Activated T-helper 1 cell treated with anti-CD3 and anti-CD28 coated beads, Interleukin-12 subunit alpha, Interleukin-12 subunit beta, Interleukin-2, Interleukin-4 antibody, amounts not matched to agents 30 ng/mL and 10 ng/mL and 1 ng/mL, durations not matched to agents 14 hours and 24 hours and 36 hours (primary cell): ENCODE measurements around the gene PKMYT1. TPM values are rescaled to one million over a fixed set of nuclear protein-coding genes. Genes with fewer than 3 reads are reported as not detected.

Source experiments
- DNase-seq: peaks from one replicate; pipeline ENCODE4 v3.0.0; 2021; ENCODE audit warnings: low spot score
- H3K27ac Mint-ChIP-seq: one replicate; pipeline ENCODE4 v1.8.0; 2021; ENCODE audit warnings: mild to moderate bottlenecking, mixed read lengths
- H3K27me3 Mint-ChIP-seq: one replicate; pipeline ENCODE4 v1.8.0; 2022; ENCODE audit warnings: mild to moderate bottlenecking, moderate library complexity, mixed read lengths; ENCODE audit not compliant: insufficient read depth
- H3K36me3 Mint-ChIP-seq: one replicate; pipeline ENCODE4 v1.8.0; 2021; ENCODE audit warnings: low read depth, mixed read lengths
- H3K4me1 Mint-ChIP-seq: one replicate; pipeline ENCODE4 v1.8.0; 2021; ENCODE audit warnings: low read depth, mixed read lengths
- H3K4me3 Mint-ChIP-seq: one replicate; pipeline ENCODE4 v1.8.0; 2021; ENCODE audit warnings: mild to moderate bottlenecking, moderate library complexity, mixed read lengths
- H3K9me3 Mint-ChIP-seq: one replicate; pipeline ENCODE4 v1.8.0; 2021; ENCODE audit warnings: mixed read lengths
- intact Hi-C: fragments of 100-400 bp; cut with micrococcal nuclease; formaldehyde crosslinking; loops from one replicate; pipeline ENCODE4 v1.15.1; 2024
- total RNA-seq: library from RNA; stranded (reverse); gene quantifications from 2 replicates; pipeline ENCODE4 v1.2.3, GENCODE V29; 2022

PKMYT1 gene
- total RNA-seq, 1 donor from 2014 or later = 151 TPM

GRCh38 chr16:2973605-2974318, 6.5 kb downstream of the PKMYT1 start:
- Mint-ChIP-seq H3K4me1 (peaks cover 10% of the 10 kb centered on the region), H3K27ac (no peak overlapping the region), H3K4me3 (no peak overlapping the region), H3K36me3 (peaks cover 11% of the 10 kb centered on the region), H3K27me3 (no peaks in the 10 kb centered on the region), H3K9me3 (no peaks in the 10 kb centered on the region)
- intact Hi-C loops = no loop called here
- DNase-seq = no peak

GRCh38 chr16:2973093-2973492, 7.2 kb downstream of the PKMYT1 start:
- Mint-ChIP-seq H3K4me3 (no peak overlapping the region), H3K9me3 (no peaks in the 10 kb centered on the region), H3K27ac (no peak overlapping the region), H3K36me3 (peaks cover 11% of the 10 kb centered on the region), H3K27me3 (peaks cover 5% of the 10 kb centered on the region), H3K4me1 (peaks cover 16% of the 10 kb centered on the region)
- DNase-seq = no peak
- intact Hi-C loops = no loop called here

DNA sequence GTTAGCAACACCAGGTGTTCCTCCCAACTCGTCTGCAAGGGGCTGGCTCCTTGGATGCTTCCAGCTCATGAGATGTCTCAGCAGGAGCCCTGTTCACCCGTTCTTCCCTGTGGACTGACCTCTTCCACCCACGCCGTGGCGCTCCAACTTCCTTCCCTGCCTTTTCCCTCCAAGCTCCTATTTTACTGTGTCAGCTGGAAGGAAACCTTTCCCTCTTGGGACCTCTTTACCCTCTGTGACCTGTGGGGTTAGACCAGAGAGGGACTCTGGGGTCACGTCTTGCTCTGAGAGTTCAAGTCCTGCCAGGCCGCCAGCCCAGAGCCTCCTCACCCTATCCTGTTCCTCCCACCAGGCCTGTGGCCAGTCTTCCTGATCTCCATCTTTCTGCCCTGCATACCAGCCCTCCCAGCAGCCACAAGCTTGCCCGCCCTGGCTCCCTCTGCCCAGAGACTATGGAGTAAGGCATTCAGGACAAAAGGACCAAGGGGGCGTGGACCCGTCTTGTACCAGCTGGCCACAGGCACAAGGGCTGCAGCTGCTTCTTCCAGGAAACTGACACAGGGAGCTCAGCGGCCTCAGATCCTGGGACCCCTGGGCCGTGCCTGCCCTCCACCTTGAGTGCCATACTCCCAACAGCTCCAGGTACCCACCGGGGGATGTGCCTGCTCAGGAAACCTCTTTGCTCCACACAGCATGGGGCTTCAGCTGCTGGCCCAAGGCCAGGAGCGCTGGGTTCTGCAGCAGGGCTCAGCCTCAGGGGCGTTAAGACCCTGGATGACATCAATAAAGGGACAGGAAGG, 8.1 kb downstream of the PKMYT1 start:
- DNase-seq = no peak
- no peak overlapping the region for H3K27ac Mint-ChIP-seq
- intact Hi-C loops = no loop called here
- H3K9me3 Mint-ChIP-seq = no peaks in the 10 kb centered on the region
- peaks cover 6% of the 10 kb centered on the region for H3K27me3 Mint-ChIP-seq
- peaks cover 17% of the 10 kb centered on the region for H3K4me1 Mint-ChIP-seq
- H3K36me3 Mint-ChIP-seq = peaks cover 11% of the 10 kb centered on the region
- H3K4me3 Mint-ChIP-seq = peak overlapping the region; percentile 11

DNA sequence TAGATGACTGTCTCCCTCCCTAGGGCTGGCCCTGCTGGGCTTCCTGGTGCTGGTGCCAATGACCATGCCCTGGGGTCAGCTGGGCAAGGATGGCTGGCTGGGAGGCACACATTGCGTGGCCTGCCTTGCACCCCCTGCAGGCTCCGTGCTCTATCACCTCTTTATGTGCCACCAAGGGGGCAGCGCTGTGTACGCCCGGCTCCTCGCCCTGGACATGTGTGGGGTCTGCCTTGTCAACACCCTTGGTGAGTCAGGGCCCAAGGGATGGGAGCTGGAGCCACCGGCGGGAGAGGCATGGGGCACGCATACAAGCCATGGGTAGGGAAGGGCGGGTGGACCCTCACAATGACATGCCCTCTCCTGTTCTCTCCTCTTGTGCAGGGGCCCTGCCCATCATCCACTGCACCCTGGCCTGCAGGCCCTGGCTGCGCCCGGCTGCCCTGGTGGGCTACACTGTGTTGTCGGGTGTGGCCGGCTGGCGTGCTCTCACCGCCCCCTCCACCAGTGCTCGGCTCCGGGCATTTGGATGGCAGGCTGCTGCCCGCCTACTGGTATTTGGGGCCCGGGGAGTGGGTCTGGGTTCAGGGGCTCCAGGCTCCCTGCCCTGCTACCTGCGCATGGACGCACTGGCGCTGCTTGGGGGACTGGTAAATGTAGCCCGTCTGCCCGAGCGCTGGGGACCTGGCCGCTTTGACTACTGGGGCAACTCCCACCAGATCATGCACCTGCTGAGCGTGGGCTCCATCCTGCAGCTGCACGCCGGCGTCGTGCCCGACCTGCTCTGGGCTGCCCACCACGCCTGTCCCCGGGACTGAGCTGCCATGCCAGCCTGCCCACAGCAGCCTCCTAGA, 8.9 kb downstream of the PKMYT1 start:
- no peak for DNase-seq
- Mint-ChIP-seq H3K4me1 (peaks cover 17% of the 10 kb centered on the region), H3K27me3 (peaks cover 6% of the 10 kb centered on the region), H3K9me3 (no peaks in the 10 kb centered on the region), H3K27ac (no peak overlapping the region), H3K36me3 (peaks cover 11% of the 10 kb centered on the region), H3K4me3 (peak overlapping the region; percentile 78)
- intact Hi-C loops = no loop called here

DNA sequence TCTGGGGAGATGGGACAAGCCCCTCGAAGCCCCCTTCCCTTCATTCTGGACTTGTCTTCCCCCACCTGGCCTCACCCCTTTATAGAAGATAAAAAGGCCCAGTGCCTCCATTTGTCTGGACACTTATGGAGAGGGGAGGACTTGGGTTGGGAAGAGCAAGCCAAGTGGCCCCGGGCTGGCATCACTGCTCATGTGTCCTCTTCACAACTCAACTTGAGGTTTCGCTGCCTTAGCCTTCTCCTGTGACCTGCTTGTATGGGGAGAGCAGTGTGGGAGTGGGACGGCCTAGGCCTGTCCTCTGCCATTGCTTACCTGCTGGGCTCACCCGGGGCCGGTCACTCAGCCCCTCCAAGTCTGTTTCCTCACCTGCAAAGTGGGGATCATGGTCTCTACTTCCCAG, 9.7 kb downstream of the PKMYT1 start:
- peaks cover 17% of the 10 kb centered on the region for H3K4me1 Mint-ChIP-seq
- peak overlapping the region; percentile 78 for H3K4me3 Mint-ChIP-seq
- no peaks in the 10 kb centered on the region for H3K9me3 Mint-ChIP-seq
- H3K27me3 Mint-ChIP-seq = peaks cover 7% of the 10 kb centered on the region
- H3K27ac Mint-ChIP-seq = peak overlapping the region; percentile 44
- intact Hi-C loops = no loop called here
- peaks cover 11% of the 10 kb centered on the region for H3K36me3 Mint-ChIP-seq
- no peak for DNase-seq

DNA sequence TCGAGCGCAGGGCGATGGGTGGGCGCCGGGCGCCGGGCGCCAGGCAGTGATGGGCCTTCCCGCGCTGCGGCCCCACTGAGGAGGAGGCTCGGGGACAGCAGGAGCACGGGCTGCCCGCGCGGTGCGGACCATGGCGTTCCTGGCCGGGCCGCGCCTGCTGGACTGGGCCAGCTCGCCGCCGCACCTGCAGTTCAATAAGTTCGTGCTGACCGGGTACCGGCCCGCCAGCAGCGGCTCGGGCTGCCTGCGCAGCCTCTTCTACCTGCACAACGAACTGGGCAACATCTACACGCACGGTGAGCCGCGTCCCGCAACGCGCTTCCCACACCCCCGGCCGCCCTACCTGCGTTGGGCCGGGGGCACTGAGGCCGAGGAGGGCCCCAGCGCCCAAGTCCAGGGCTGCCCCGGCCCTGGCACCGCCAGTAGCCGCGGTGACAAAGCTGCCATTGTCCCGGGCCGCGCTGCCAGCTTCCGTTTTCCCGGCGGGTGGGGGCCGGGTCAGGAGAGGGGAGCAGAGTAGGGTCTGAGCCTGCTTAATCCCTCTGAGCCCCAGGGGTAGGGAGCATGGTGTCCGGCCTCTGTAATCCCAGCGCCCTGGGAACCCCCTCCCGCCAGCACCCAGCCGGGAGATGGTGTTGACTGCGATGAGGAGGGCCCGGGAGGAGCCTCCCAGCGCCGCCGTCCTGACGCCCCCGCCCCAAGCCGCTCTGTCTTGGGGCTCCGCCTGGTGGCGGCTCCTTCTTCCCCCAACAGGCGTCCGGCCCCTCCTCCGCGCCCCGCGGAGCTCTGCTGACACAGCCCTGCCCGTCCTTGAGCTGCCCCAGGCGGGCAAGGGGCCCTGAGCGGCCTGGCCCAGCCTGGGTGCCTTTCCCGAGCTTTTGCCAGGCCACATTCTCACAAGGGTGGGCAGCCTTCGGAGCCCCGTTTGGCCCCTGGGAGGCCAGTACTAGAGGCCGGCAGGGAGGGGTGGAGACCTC, 10.4 kb downstream of the PKMYT1 start:
- Mint-ChIP-seq H3K4me3 (peak overlapping the region; percentile 78), H3K27ac (no peak overlapping the region), H3K27me3 (peaks cover 13% of the 10 kb centered on the region), H3K4me1 (peaks cover 22% of the 10 kb centered on the region), H3K9me3 (no peaks in the 10 kb centered on the region), H3K36me3 (peaks cover 11% of the 10 kb centered on the region)
- peak; percentile 79 for DNase-seq
- intact Hi-C loops = loop anchor here (2.0 to 5.0 kb wide), 5 partner anchors 13 to 977 kb away; partner anchors contain the start of genes FLYWCH2 and HCFC1R1

GRCh38 chr16:2968738-2969544, 11.3 kb downstream of the PKMYT1 start, which contains the start of gene PAQR4:
Gene PAQR4 (plus strand): TSS chr16:2969348. CDS start chr16:2969675, 327 bp downstream.
- H3K9me3 Mint-ChIP-seq = no peaks in the 10 kb centered on the region
- H3K27ac Mint-ChIP-seq = peak within 1 kb of the TSS; percentile 52
- intact Hi-C loops = loop anchor here (2.0 to 5.0 kb wide), 5 partner anchors 14 to 976 kb away; partner anchors contain the start of genes FLYWCH2 and HCFC1R1
- peak; percentile 85 for DNase-seq
- H3K4me1 Mint-ChIP-seq = peaks cover 22% of the 10 kb centered on the region
- H3K27me3 Mint-ChIP-seq = peaks cover 17% of the 10 kb centered on the region
- peaks cover 8% of the 10 kb centered on the region for H3K36me3 Mint-ChIP-seq
- H3K4me3 Mint-ChIP-seq = peak within 1 kb of the TSS; percentile 78

- intact Hi-C loops = loop anchor here (2.0 to 5.0 kb wide), 5 partner anchors 14 to 976 kb away; partner anchors contain the start of genes FLYWCH2 and HCFC1R1
- DNase-seq = no peak
- Mint-ChIP-seq H3K27me3 (peaks cover 22% of the 10 kb centered on the region), H3K4me1 (peaks cover 22% of the 10 kb centered on the region), H3K27ac (peak overlapping the region; percentile 52), H3K36me3 (peaks cover 8% of the 10 kb centered on the region), H3K9me3 (no peaks in the 10 kb centered on the region), H3K4me3 (peak overlapping the region; percentile 77)
Observed at GRCh38 chr16:2968368-2968737, 11.9 kb downstream of the PKMYT1 start.

- DNase-seq = no peak
- peaks cover 7% of the 10 kb centered on the region for H3K36me3 Mint-ChIP-seq
- H3K9me3 Mint-ChIP-seq = no peaks in the 10 kb centered on the region
- H3K27ac Mint-ChIP-seq = no peak overlapping the region
- peak overlapping the region; percentile 77 for H3K4me3 Mint-ChIP-seq
- H3K4me1 Mint-ChIP-seq = peaks cover 22% of the 10 kb centered on the region
- intact Hi-C loops = loop anchor here (2.0 to 5.0 kb wide), 5 partner anchors 15 to 975 kb away; partner anchors contain the start of genes FLYWCH2 and HCFC1R1
- peaks cover 24% of the 10 kb centered on the region for H3K27me3 Mint-ChIP-seq
Observed at GRCh38 chr16:2967721-2968161, 12.5 kb downstream of the PKMYT1 start.

DNA sequence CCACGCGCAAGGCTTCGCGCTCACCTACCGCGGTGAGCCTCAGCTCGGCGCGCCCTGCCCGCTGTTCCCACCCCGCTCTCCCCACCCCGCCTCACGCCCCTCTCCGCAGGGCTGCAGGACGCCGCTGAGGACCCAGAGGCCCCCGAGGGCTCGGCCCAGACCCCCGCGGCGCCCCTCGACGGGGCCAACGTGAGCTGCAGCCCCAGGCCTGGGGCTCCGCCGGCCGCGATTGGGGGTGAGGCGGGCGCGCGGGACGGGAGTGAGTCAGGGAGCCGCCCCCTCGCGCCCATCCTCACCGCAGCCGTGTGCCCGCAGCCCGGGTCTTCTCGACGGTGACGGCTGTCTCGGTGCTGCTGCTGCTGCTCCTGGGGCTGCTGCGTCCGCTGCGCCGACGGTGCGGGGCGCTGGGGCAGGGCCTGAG, 13.0 kb downstream of the PKMYT1 start:
- Mint-ChIP-seq H3K4me3 (no peak overlapping the region), H3K27me3 (peaks cover 24% of the 10 kb centered on the region), H3K4me1 (peaks cover 22% of the 10 kb centered on the region), H3K9me3 (no peaks in the 10 kb centered on the region), H3K36me3 (peaks cover 4% of the 10 kb centered on the region), H3K27ac (no peak overlapping the region)
- intact Hi-C loops = loop anchor here (5.0 kb wide), 1 partner anchor 35 kb away; no protein-coding TSS in a partner anchor
- no peak for DNase-seq

GRCh38 chr16:2966808-2967191, 13.4 kb downstream of the PKMYT1 start:
- intact Hi-C loops = loop anchor here (5.0 kb wide), 1 partner anchor 36 kb away; no protein-coding TSS in a partner anchor
- no peak for DNase-seq

More at GRCh38 chr16:2966808-2967191, 13.4 kb downstream of the PKMYT1 start:
- Mint-ChIP-seq H3K4me1 (peaks cover 22% of the 10 kb centered on the region), H3K9me3 (no peaks in the 10 kb centered on the region), H3K27ac (no peak overlapping the region), H3K27me3 (peaks cover 28% of the 10 kb centered on the region), H3K36me3 (peaks cover under 1% of the 10 kb centered on the region), H3K4me3 (no peak overlapping the region)
